MG63 (cell line): ENCODE results near the gene SNX25. TPM values are rescaled to one million over a fixed set of nuclear protein-coding genes. Genes with fewer than 3 reads are reported as not detected.
A peak's percentile ranks its signal among the peaks of the same experiment; 100 is the strongest.

ENCODE experiments used
- DNase-seq: peaks from one replicate; pipeline ENCODE4 v3.0.0-alpha.2; 2020
- H3K27me3 ChIP-seq: fragments of 250-450 bp; sonication (Bioruptor Pico); 2 replicates; pipeline ENCODE4 v1.5.1; 2020; ENCODE audit warnings: mild to moderate bottlenecking, moderate library complexity
- H3K36me3 ChIP-seq: fragments of 250-450 bp; sonication (Bioruptor Pico); 2 replicates; pipeline ENCODE4 v1.5.1; 2020; ENCODE audit warnings: mild to moderate bottlenecking, moderate library complexity
- H3K4me3 ChIP-seq: fragments of 250-450 bp; sonication (Bioruptor Pico); 2 replicates; pipeline ENCODE4 v1.5.1; 2020; ENCODE audit warnings: mild to moderate bottlenecking, moderate library complexity
- H3K9me3 ChIP-seq: fragments of 250-450 bp; sonication (Bioruptor Pico); 2 replicates; pipeline ENCODE4 v1.5.1; 2020; ENCODE audit warnings: mild to moderate bottlenecking, moderate library complexity
- total RNA-seq: library from RNA; depleted of rRNA; stranded (reverse); fragments of >200 nt; shearing (Covaris generic); gene quantifications from 2 replicates; pipeline ENCODE4 v1.2.3, GENCODE V29; 2014; ENCODE audit warnings: low replicate concordance

Gene SNX25
- total RNA-seq, 1 experiment from 2014 or later, result 8.2 TPM

DNA sequence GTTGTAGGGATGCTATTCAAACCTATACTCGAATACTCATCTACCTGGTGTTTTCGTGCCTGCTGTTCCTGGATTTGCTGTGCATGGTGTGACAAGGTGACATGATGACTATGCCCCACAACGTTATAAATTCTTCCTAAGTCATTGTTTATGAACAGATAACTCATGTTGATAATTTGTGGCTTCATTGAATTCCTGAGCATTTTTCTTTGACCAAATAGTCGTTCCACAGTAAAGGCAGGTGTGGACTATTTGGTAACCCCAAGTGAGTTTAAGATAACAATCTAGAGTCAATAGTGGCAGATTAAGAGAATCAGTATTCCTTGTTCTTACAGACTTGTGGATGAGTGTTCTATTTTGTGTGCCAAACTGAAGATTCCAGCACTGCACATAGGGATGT lies 59.9 kb downstream of the SNX25 start:
- Histone ChIP-seq H3K9me3 (no peaks in the 10 kb centered on the region), H3K36me3 (no peaks in the 10 kb centered on the region), H3K4me3 (no peak overlapping the region), H3K27me3 (no peaks in the 10 kb centered on the region)
- DNase-seq, result no peak

DNA sequence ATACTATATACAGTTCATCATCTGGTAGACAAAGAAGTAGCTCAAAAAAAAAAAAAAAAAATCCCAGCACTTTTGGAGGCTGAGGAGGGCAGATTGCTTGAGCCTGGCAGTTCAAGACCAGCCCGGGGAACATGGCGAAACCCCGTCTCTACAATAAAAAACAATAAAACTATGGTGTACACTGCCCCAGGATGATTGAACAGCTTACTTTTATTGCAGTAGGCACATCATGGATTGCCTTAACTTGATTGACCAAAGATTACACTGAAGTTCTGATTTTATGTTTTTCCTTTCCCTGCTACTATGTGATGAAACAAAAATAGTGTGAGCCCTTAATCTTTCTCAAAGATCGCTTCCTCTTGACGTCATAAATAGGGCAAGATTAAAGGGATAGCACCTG lies 60.6 kb downstream of the SNX25 start:
- no peak for DNase-seq
- Histone ChIP-seq H3K36me3 (no peaks in the 10 kb centered on the region), H3K4me3 (no peak overlapping the region), H3K9me3 (no peaks in the 10 kb centered on the region), H3K27me3 (no peaks in the 10 kb centered on the region)

DNA sequence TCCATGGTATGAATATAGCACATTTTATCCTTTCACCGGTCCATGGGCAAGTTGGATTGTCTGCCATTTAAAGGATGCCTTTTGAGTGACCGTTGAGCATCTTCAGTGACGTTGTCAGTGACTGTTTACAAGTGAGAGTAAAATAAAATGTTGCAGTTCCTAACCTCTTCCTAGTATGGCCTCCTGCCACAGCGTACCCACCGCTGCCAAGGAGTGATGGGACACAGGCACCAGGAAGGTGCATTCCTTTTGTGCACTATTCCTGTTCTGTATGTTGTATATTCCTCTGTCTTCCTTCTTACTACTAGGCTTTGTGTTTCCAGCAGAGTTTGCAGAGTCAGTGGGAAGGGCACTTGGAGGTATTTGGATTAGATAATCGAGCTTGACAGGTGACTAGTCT lies 61.5 kb downstream of the SNX25 start:
- DNase-seq, result no peak
- no peaks in the 10 kb centered on the region for H3K27me3 ChIP-seq

DNA sequence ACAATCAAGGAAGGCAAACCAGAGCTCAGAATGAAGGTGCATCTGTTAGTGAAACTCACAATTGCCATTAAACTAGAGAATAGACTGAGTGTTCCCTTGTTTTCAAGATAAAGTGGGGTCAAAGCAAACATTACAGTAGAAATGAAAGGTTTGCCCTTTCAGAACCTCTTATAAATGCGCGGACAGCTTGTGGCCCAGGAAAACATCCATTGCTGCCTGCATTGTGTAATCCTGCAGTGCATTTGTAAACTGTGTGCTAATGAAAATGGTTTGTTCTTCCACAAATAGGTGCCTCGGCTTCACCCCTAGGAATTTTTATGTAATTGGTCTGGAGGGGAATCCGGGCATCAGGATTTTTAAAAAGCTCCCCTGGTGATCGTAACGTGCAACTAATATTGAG lies 62.8 kb downstream of the SNX25 start:
- H3K36me3 ChIP-seq, result no peaks in the 10 kb centered on the region
- no peaks in the 10 kb centered on the region for H3K9me3 ChIP-seq
- H3K27me3 ChIP-seq, result no peaks in the 10 kb centered on the region
- H3K4me3 ChIP-seq, result no peak overlapping the region
- DNase-seq, result no peak

More for the DNA sequence above, 61.5 kb downstream of the SNX25 start:
- no peaks in the 10 kb centered on the region for H3K36me3 ChIP-seq
- no peak overlapping the region for H3K4me3 ChIP-seq
- H3K9me3 ChIP-seq, result no peaks in the 10 kb centered on the region

GRCh38 chr4:185275501-185275900 lies 66.1 kb downstream of the SNX25 start:
- Histone ChIP-seq H3K27me3 (no peaks in the 10 kb centered on the region), H3K36me3 (no peaks in the 10 kb centered on the region), H3K9me3 (no peaks in the 10 kb centered on the region), H3K4me3 (no peak overlapping the region)
- DNase-seq, result no peak

DNA sequence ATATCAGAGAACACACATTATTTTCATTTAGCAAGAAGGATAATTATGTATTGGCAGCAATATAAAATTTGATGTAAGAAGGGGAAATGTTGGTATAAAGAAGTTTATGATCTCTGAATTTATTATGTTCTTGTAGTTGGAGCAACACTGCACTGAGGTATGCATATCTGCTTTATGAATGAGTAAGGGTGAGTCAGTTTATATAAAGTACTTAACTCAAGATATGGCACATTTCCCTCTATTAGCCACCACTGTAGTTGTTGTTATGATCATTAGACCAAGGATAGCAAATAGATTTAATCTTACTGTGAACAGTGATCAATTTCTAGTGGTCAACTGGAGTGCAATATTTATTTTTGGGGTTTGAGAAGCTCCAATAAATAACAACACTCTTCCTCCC lies 66.6 kb downstream of the SNX25 start:
- no peaks in the 10 kb centered on the region for H3K36me3 ChIP-seq
- no peaks in the 10 kb centered on the region for H3K9me3 ChIP-seq
- H3K27me3 ChIP-seq, result no peaks in the 10 kb centered on the region
- H3K4me3 ChIP-seq, result no peak overlapping the region
- no peak for DNase-seq

- H3K27me3 ChIP-seq, result no peaks in the 10 kb centered on the region
- no peak for DNase-seq
These were observed 69.3 kb downstream of the SNX25 start for GRCh38 chr4:185278716-185279115.

GRCh38 chr4:185280608-185281007 lies 71.2 kb downstream of the SNX25 start:
- Histone ChIP-seq H3K36me3 (no peaks in the 10 kb centered on the region), H3K9me3 (no peaks in the 10 kb centered on the region), H3K4me3 (no peak overlapping the region), H3K27me3 (no peaks in the 10 kb centered on the region)
- no peak for DNase-seq

More at GRCh38 chr4:185278716-185279115, 69.3 kb downstream of the SNX25 start:
- no peaks in the 10 kb centered on the region for H3K9me3 ChIP-seq
- H3K4me3 ChIP-seq, result no peak overlapping the region
- no peaks in the 10 kb centered on the region for H3K36me3 ChIP-seq

- Histone ChIP-seq H3K36me3 (no peaks in the 10 kb centered on the region), H3K4me3 (no peak overlapping the region), H3K27me3 (no peaks in the 10 kb centered on the region), H3K9me3 (no peaks in the 10 kb centered on the region)
- DNase-seq, result peak; percentile 14
These were observed 73.6 kb downstream of the SNX25 start for GRCh38 chr4:185282968-185283367.

GRCh38 chr4:185283723-185284122 lies 74.3 kb downstream of the SNX25 start:
- H3K27me3 ChIP-seq, result no peaks in the 10 kb centered on the region
- H3K36me3 ChIP-seq, result no peaks in the 10 kb centered on the region
- no peak for DNase-seq
- H3K9me3 ChIP-seq, result no peaks in the 10 kb centered on the region
- no peak overlapping the region for H3K4me3 ChIP-seq

DNA sequence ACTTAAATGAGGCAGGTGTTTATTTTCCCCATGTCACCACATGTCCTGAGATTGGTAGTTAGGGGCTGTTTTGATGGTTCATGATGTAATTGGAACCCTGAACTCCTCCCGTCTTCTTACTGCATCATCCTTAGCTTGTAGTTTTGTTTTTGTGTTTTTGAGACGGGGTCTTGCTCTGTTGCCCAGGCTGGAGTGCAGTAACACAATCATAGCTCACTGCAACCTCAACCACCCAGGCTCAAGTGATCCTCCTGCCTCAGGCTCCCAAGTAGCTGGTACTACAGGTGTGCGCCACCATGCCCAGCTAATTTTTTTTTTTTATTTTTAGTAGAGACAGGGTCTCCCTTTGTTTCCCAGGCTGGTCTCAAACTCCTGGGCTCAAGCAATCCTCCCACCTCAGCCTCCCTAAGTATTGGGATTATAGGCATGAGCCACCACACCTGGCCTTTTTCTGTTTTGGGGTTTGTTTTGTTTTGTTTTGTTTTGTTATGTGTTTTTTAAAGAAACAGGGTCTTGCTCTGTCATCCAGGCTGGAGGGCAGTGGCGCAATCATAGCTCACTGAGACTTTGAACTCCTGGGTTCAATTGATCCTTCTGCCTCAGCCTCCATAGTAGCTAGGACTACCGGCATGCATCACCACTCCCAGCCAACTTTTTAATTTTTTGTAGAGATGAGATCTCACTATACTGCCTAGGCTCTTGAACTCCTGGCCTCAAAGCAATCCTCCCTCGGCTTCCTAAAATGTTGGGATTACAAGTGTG lies 76.4 kb downstream of the SNX25 start:
- DNase-seq, result no peak
- H3K4me3 ChIP-seq, result no peak overlapping the region
- no peaks in the 10 kb centered on the region for H3K27me3 ChIP-seq
- H3K9me3 ChIP-seq, result no peaks in the 10 kb centered on the region
- H3K36me3 ChIP-seq, result no peaks in the 10 kb centered on the region

GRCh38 chr4:185286571-185286970 lies 77.2 kb downstream of the SNX25 start:
- DNase-seq, result no peak

DNA sequence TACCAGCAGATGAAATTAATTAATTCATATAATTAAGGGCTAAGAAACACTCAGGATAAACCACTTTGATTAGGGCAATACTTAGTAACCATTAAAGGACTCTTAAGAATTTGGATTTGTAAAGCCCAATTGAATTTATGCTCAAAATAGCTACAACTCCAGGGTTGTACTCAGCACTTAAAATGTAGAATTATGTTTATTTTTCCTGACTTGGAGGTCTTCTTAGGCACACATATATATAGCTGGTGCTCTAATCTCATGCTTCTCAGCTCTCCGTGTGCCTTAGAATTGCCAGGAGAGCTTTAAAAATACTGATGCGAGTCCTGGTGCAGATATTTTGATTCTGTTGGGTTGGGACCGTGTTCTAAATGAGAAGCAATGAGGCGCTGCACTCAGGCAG lies 77.6 kb downstream of the SNX25 start:
- Histone ChIP-seq H3K27me3 (no peaks in the 10 kb centered on the region), H3K4me3 (no peak overlapping the region)

More at GRCh38 chr4:185286571-185286970, 77.2 kb downstream of the SNX25 start:
- H3K4me3 ChIP-seq, result no peak overlapping the region
- no peaks in the 10 kb centered on the region for H3K36me3 ChIP-seq
- no peaks in the 10 kb centered on the region for H3K9me3 ChIP-seq
- H3K27me3 ChIP-seq, result no peaks in the 10 kb centered on the region

DNA sequence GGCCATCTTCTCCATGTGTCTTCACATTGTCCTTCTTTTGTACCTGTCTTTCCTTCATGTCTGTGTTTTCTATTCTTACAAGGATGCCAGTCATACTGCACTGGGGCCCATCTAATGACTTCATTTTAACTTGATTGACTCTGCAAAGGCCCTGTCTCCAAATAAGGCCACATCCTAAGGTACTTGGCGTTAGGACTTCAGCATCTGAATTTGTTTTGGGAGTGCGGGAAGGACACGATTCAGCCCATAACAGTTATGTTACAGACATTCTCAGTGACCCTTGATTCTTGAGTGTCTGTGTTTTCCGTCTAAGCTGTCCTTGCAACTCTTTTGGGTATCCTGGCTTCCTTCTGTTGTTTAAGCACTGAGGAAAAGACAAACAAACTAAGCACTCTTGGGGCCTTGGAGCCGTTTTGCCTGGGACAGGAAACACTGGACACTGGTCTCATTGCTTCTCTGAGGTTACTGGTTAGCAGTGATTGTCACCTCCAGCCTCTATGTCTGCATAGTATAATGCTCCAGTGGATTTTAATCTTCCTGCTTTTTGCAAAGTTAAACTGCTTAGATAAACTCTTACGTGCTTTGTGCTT lies 80.7 kb downstream of the SNX25 start:
- H3K4me3 ChIP-seq, result no peak overlapping the region
- no peaks in the 10 kb centered on the region for H3K36me3 ChIP-seq
- DNase-seq, result no peak
- H3K9me3 ChIP-seq, result no peaks in the 10 kb centered on the region
- no peaks in the 10 kb centered on the region for H3K27me3 ChIP-seq

More for the DNA sequence above, 77.6 kb downstream of the SNX25 start:
- Histone ChIP-seq H3K9me3 (no peaks in the 10 kb centered on the region), H3K36me3 (no peaks in the 10 kb centered on the region)
- no peak for DNase-seq

GRCh38 chr4:185290656-185291055 lies 81.3 kb downstream of the SNX25 start:
- H3K9me3 ChIP-seq, result no peaks in the 10 kb centered on the region
- H3K27me3 ChIP-seq, result no peaks in the 10 kb centered on the region
- no peak for DNase-seq
- H3K4me3 ChIP-seq, result no peak overlapping the region
- H3K36me3 ChIP-seq, result no peaks in the 10 kb centered on the region

DNA sequence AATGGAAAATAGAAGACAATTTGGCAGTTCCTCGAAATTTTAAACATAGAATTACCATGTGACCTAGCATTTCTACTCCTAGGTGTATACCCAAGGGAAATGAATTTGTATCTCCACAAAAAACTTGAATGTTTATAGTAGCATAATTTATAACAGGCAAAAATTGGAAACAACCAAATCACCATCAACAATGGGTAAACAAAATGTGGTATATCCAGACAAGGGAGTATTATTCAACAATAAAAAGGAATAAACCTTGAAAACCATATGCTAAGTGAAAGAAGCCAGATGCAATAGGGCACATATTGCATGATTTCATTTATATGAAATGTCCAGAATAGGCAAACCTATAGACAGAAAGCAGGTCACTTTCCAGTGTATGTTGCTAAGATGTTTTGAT lies 83.8 kb downstream of the SNX25 start:
- H3K36me3 ChIP-seq, result no peaks in the 10 kb centered on the region
- no peak overlapping the region for H3K4me3 ChIP-seq
- DNase-seq, result no peak
- no peaks in the 10 kb centered on the region for H3K9me3 ChIP-seq
- H3K27me3 ChIP-seq, result no peaks in the 10 kb centered on the region

DNA sequence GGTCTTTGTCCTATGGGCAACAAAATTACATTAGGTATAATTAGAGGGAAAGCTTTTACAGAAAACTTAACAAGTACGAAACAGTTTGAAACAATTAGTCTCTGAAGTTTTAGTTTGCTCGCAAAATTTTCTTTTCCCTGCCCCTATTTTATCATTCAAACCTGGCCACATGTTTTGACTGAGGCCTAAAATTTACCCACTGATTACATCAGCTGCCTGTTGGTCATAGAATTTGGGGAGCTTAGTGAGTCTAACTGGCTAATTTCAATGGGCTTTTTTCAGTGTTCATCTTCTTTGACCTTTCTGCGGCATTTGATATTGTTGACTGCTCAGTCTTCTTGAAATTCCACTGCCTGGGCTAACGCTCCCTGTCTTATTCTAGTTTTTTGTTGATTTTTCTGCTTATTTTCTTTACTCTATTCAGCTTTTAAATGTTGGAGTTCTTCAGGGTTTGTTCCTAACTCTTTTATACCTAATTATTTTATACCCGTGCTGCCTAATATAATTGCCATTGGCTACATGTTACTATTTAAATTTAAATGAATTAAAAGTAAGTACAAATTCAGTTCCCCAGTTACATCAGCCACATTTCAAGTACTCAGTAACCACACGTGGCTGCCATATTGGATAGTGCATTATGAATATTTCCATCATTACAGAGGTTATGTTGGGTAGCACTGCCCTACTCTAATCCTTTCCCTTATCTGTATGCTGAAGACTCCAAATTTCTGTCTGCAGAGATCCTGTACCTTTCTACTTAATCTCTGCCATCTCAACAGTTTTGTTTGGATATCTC lies 87.5 kb downstream of the SNX25 start:
- no peaks in the 10 kb centered on the region for H3K9me3 ChIP-seq
- H3K27me3 ChIP-seq, result no peaks in the 10 kb centered on the region
- no peak for DNase-seq
- H3K36me3 ChIP-seq, result no peaks in the 10 kb centered on the region
- H3K4me3 ChIP-seq, result no peak overlapping the region
